GM21360 (cell line): Measurements from ENCODE around the gene FBF1.
"Not testable (repeated sequence)": the region's sequence is repeated elsewhere in the genome, so short reads cannot be mapped to it uniquely, and the experiment has no call there.

ENCODE experiments used
- ATAC-seq: cut with Tn5 transposase; IDR thresholded peaks from one replicate; pipeline ENCODE4 v1.9.1; 2021; ENCODE audit warnings: mild to moderate bottlenecking, moderate library complexity; ENCODE audit not compliant: unreplicated experiment

Gene FBF1

GRCh38 chr17:75876938-75877751 is 63.7 kb downstream of the FBF1 start:
- ATAC-seq: no peak

- no peak for ATAC-seq
Measured at GRCh38 chr17:75876190-75876937, 64.5 kb downstream of the FBF1 start.

- ATAC-seq: no peak
Measured at GRCh38 chr17:75875940-75876189, 65.0 kb downstream of the FBF1 start.

GRCh38 chr17:75875182-75875939 is 65.5 kb downstream of the FBF1 start:
- ATAC-seq: no peak

GRCh38 chr17:75874323-75875181 is 66.3 kb downstream of the FBF1 start:
- ATAC-seq: no peak

GRCh38 chr17:75873587-75874322 is 67.1 kb downstream of the FBF1 start:
- ATAC-seq: no peak

- no peak for ATAC-seq
Measured at GRCh38 chr17:75872434-75873351, 68.1 kb downstream of the FBF1 start.

GRCh38 chr17:75870228-75870627 is 70.6 kb downstream of the FBF1 start:
- ATAC-seq: not testable (repeated sequence)

GRCh38 chr17:75869282-75870141 is 71.3 kb downstream of the FBF1 start:
- no peak for ATAC-seq

- not testable (repeated sequence) for ATAC-seq
Measured at GRCh38 chr17:75868730-75869281, 72.0 kb downstream of the FBF1 start.

GRCh38 chr17:75865404-75866188 is 75.2 kb downstream of the FBF1 start:
- not testable (repeated sequence) for ATAC-seq

GRCh38 chr17:75864887-75865286 is 76.0 kb downstream of the FBF1 start:
- ATAC-seq: peak; percentile 10

- peak; percentile 78 for ATAC-seq
Measured at GRCh38 chr17:75864448-75864871, 76.4 kb downstream of the FBF1 start.

GRCh38 chr17:75861927-75862317 is 78.9 kb downstream of the FBF1 start:
- no peak for ATAC-seq
